ENCODE measurements around the gene A2ML1. TPM values are rescaled to one million over a fixed set of nuclear protein-coding genes. Genes with fewer than 3 reads are reported as not detected.

Gene A2ML1
- total and polyA plus RNA-seq, 2 donors (not counting 3 experiments of a cell fraction or from before 2014, with no cell fraction given), result not detected

DNA sequence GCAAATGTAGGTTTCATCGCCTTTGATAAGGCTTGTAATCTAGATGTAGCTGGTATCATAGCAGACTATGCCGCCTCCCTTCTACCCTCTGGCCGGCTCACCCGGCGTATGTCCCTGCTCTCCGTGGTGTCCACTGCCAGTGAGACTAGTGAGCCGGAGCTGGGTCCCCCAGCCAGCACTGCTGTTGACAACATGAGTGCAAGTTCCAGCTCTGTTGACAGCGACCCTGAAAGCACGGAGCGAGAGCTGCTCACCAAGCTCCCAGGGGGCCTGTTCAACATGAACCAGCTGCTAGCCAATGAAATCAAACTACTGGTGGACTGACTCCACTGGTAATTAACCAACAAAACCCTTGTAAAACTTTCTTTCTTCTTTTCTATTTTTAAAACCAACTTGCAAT is 49.0 kb upstream of the A2ML1 start:
- Histone ChIP-seq H3K36me3 (ENCODE audit: control insufficient read depth in 2 of 2, extremely low read depth in 1 of 2, insufficient read depth in 2 of 2, low read length in 2 of 2) (peaks cover 4 to 8% of the 10 kb centered on the region in 2 experiments), H3K4me1 (ENCODE audit: control insufficient read depth, extremely low read depth, insufficient read depth, low read length) (no peaks in the 10 kb centered on the region), H3K79me2 (ENCODE audit: control insufficient read depth, insufficient read depth, low read length) (no peaks in the 10 kb centered on the region), H3K9me3 (replicated peaks; ENCODE audit: control insufficient read depth, insufficient read depth, low read length) (no peaks in the 10 kb centered on the region), H3K9me1 (replicated peaks; ENCODE audit: control insufficient read depth, extremely low read depth, insufficient read depth, low read length) (no peaks in the 10 kb centered on the region), H3K27me3 (ENCODE audit: control insufficient read depth in 2 of 2, insufficient read depth in 2 of 2, low read length in 2 of 2) (no peaks in the 10 kb centered on the region), H3K4me2 (ENCODE audit: insufficient read depth, low read length) (no peak overlapping the region), H4K20me1 (replicated peaks; ENCODE audit: control insufficient read depth, extremely low read depth, insufficient read depth, low read length) (no peaks in the 10 kb centered on the region), H3K27ac (ENCODE audit: insufficient read depth, low read depth, low read length) (no peak overlapping the region), H3K9ac (replicated peaks; ENCODE audit: extremely low read depth, insufficient read depth, low read length) (no peak overlapping the region), H3K4me3 (replicated peaks in 1 of 3; ENCODE audit: insufficient read depth in 1 of 3, low read depth in 1 of 3, low read length in 3 of 3) (no peak overlapping the region), H2AFZ (ENCODE audit: low read depth, low read length) (no peak overlapping the region)
- TF ChIP-seq MYC (IDR thresholded peaks at IDR 0.05; ENCODE audit: low read depth, low read length) (no peak), EZH2 (IDR thresholded peaks at IDR 0.05; ENCODE audit: borderline replicate concordance, low read depth, low read length, severe bottlenecking) (no peak), POLR2AphosphoS5 (IDR thresholded peaks at IDR 0.05; ENCODE audit: insufficient read depth, low read depth, low read length) (no peak), JUN (IDR thresholded peaks at IDR 0.05; ENCODE audit: borderline replicate concordance, insufficient read depth, insufficient read length, low read depth) (no peak), GATA2 (IDR thresholded peaks at IDR 0.05; ENCODE audit: insufficient read depth, insufficient read length, low read depth, low read length) (no peak), POLR2A (IDR thresholded peaks at IDR 0.05; ENCODE audit: low read depth, low read length) (no peak), FOS (IDR thresholded peaks at IDR 0.05; ENCODE audit: borderline replicate concordance, insufficient read depth, low read length) (no peak)
- TF ChIP-seq, protein P1, sequence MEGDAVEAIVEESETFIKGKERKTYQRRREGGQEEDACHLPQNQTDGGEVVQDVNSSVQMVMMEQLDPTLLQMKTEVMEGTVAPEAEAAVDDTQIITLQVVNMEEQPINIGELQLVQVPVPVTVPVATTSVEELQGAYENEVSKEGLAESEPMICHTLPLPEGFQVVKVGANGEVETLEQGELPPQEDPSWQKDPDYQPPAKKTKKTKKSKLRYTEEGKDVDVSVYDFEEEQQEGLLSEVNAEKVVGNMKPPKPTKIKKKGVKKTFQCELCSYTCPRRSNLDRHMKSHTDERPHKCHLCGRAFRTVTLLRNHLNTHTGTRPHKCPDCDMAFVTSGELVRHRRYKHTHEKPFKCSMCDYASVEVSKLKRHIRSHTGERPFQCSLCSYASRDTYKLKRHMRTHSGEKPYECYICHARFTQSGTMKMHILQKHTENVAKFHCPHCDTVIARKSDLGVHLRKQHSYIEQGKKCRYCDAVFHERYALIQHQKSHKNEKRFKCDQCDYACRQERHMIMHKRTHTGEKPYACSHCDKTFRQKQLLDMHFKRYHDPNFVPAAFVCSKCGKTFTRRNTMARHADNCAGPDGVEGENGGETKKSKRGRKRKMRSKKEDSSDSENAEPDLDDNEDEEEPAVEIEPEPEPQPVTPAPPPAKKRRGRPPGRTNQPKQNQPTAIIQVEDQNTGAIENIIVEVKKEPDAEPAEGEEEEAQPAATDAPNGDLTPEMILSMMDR (IDR thresholded peaks at IDR 0.05; ENCODE audit: extremely low read depth in 1 of 2, insufficient read depth in 1 of 2, low read depth in 1 of 2, low read length in 2 of 2), result no peak
- TF ChIP-seq, protein P2, sequence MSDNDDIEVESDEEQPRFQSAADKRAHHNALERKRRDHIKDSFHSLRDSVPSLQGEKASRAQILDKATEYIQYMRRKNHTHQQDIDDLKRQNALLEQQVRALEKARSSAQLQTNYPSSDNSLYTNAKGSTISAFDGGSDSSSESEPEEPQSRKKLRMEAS (IDR thresholded peaks at IDR 0.05; ENCODE audit: insufficient read depth, insufficient read length), result no peak
- no peak for FAIRE-seq
- no peak for DNase-seq (ENCODE audit: low read depth, low spot score)
- dilution Hi-C loops (cut with MboI; ENCODE audit: extremely low pct_ligation_motif_present, low sequenced_read_pairs), result no loop called here
- BruUV-seq (replicated peaks), result no TSS peak
- POLR2A ChIA-PET, result no interaction called here
- CTCF ChIA-PET, result no interaction called here
- intact Hi-C loops (cut with micrococcal nuclease), result no loop called here

Data from endothelial cell of umbilical vein (primary cell).